Mesenchymal stem cell (in vitro differentiated cells and primary cell): ENCODE data around the gene ALPP.

ENCODE experiments used
- DNase-seq: peaks from one replicate; pipeline ENCODE4 v3.0.0-alpha.2; 2013
- H2AFZ ChIP-seq: one replicate; pipeline ENCODE4 v1.6.1; 2013; ENCODE audit warnings: low read depth, mild to moderate bottlenecking, control low read depth, inconsistent platforms, low read length, moderate library complexity
- H2AK5ac ChIP-seq: 2 replicates; pipeline ENCODE4 v1.6.1; 2013; ENCODE audit warnings: low read length, moderate library complexity, mild to moderate bottlenecking, inconsistent platforms; ENCODE audit not compliant: severe bottlenecking
- H2BK120ac ChIP-seq: one replicate; pipeline ENCODE4 v1.6.1; 2013; ENCODE audit warnings: low read depth, mild to moderate bottlenecking, inconsistent platforms, low read length, moderate library complexity
- H2BK12ac ChIP-seq, 2 experiments: one replicate each; pipeline ENCODE4 v1.6.1; 2013; ENCODE audit warnings: inconsistent platforms in 2 of 2, low read length in 2 of 2, mild to moderate bottlenecking in 2 of 2, moderate library complexity in 2 of 2, control low read depth in 1 of 2
- H2BK15ac ChIP-seq: one replicate; pipeline ENCODE4 v1.6.1; 2013; ENCODE audit warnings: mild to moderate bottlenecking, low read depth, inconsistent platforms; ENCODE audit not compliant: poor library complexity, severe bottlenecking
- H2BK5ac ChIP-seq: 2 replicates; pipeline ENCODE4 v1.6.1; 2013; ENCODE audit warnings: low read depth, mild to moderate bottlenecking, low read length, control low read depth, inconsistent platforms; ENCODE audit not compliant: poor library complexity, severe bottlenecking
- H3K14ac ChIP-seq, 2 experiments: one replicate each; pipeline ENCODE4 v1.6.1; 2013; ENCODE audit warnings: inconsistent platforms in 2 of 2, low read length in 2 of 2, control low read depth in 1 of 2, mild to moderate bottlenecking in 1 of 2, moderate library complexity in 1 of 2
- H3K18ac ChIP-seq, 2 experiments: one replicate each; pipeline ENCODE4 v1.6.1; 2013; ENCODE audit warnings: inconsistent platforms in 2 of 2, low read length in 2 of 2, control low read depth in 1 of 2, low read depth in 1 of 2, mild to moderate bottlenecking in 1 of 2
- H3K23ac ChIP-seq, 2 experiments: one replicate each; pipeline ENCODE4 v1.6.1; 2013; ENCODE audit warnings: inconsistent platforms in 2 of 2, low read length in 2 of 2, mild to moderate bottlenecking in 2 of 2, moderate library complexity in 2 of 2, control low read depth in 1 of 2
- H3K27ac ChIP-seq: 2 replicates; pipeline ENCODE4 v1.5.1; 2013; ENCODE audit warnings: mild to moderate bottlenecking, moderate library complexity, low read length, control low read depth, inconsistent platforms; ENCODE audit not compliant: poor library complexity, severe bottlenecking
- H3K27me3 ChIP-seq, 2 experiments: 2 replicates each; pipeline versions ENCODE4 v1.6.1 to v1.7.0; 2013; ENCODE audit warnings: low read length in 2 of 2, mild to moderate bottlenecking in 2 of 2, moderate library complexity in 2 of 2, control low read depth in 1 of 2, inconsistent platforms in 1 of 2; ENCODE audit not compliant: control insufficient read depth in 1 of 2, insufficient read depth in 1 of 2
- H3K36me3 ChIP-seq, 2 experiments: 2 replicates each; pipeline versions ENCODE4 v1.6.1 to v1.7.0; 2013; ENCODE audit warnings: low read length in 2 of 2, control low read depth in 1 of 2, inconsistent platforms in 1 of 2, low read depth in 1 of 2, mild to moderate bottlenecking in 1 of 2; ENCODE audit not compliant: insufficient read depth in 2 of 2, control insufficient read depth in 1 of 2
- H3K4ac ChIP-seq, 2 experiments: one replicate each; pipeline ENCODE4 v1.6.1; 2013; ENCODE audit warnings: inconsistent platforms in 2 of 2, low read length in 2 of 2, mild to moderate bottlenecking in 2 of 2, moderate library complexity in 2 of 2, control low read depth in 1 of 2, low read depth in 1 of 2
- H3K4me1 ChIP-seq: 2 replicates; pipeline ENCODE4 v1.6.1; 2013; ENCODE audit warnings: low read depth, low read length, control low read depth; ENCODE audit not compliant: control insufficient read depth, insufficient read depth
- H3K4me2 ChIP-seq: 2 replicates; pipeline ENCODE4 v1.6.1; 2013; ENCODE audit warnings: low read length, mild to moderate bottlenecking, inconsistent platforms; ENCODE audit not compliant: poor library complexity, severe bottlenecking
- H3K4me3 ChIP-seq, 2 experiments: 2 replicates each; pipeline versions ENCODE4 v1.5.1 to v1.7.0; 2013; ENCODE audit warnings: low read length in 2 of 2, mild to moderate bottlenecking in 2 of 2, control low read depth in 1 of 2, low read depth in 1 of 2; ENCODE audit not compliant: insufficient read depth in 1 of 2
- H3K79me1 ChIP-seq: replicated peaks from 2 replicates; pipeline ENCODE4 v1.6.1; 2013; ENCODE audit warnings: mild to moderate bottlenecking, control low read depth, low read length, inconsistent platforms; ENCODE audit not compliant: poor library complexity, severe bottlenecking
- H3K9ac ChIP-seq: 2 replicates; pipeline ENCODE4 v1.7.0; 2013; ENCODE audit warnings: mild to moderate bottlenecking, low read length, moderate library complexity
- H3K9me3 ChIP-seq: 2 replicates; pipeline ENCODE4 v1.7.0; 2013; ENCODE audit warnings: mild to moderate bottlenecking, low read length; ENCODE audit not compliant: control insufficient read depth
- H4K8ac ChIP-seq: one replicate; pipeline ENCODE4 v1.6.1; 2013; ENCODE audit warnings: inconsistent platforms, mild to moderate bottlenecking, low read length, moderate library complexity
- H4K91ac ChIP-seq: one replicate; pipeline ENCODE4 v1.6.1; 2013; ENCODE audit warnings: mild to moderate bottlenecking, low read length, inconsistent platforms
- WGBS: methylation state at CpG from one replicate; pipeline ENCODE4 v1.1.7; 2013; ENCODE audit warnings: mixed read lengths; 5-methylcytosine and 5-hydroxymethylcytosine counted together

The ALPP gene

DNA sequence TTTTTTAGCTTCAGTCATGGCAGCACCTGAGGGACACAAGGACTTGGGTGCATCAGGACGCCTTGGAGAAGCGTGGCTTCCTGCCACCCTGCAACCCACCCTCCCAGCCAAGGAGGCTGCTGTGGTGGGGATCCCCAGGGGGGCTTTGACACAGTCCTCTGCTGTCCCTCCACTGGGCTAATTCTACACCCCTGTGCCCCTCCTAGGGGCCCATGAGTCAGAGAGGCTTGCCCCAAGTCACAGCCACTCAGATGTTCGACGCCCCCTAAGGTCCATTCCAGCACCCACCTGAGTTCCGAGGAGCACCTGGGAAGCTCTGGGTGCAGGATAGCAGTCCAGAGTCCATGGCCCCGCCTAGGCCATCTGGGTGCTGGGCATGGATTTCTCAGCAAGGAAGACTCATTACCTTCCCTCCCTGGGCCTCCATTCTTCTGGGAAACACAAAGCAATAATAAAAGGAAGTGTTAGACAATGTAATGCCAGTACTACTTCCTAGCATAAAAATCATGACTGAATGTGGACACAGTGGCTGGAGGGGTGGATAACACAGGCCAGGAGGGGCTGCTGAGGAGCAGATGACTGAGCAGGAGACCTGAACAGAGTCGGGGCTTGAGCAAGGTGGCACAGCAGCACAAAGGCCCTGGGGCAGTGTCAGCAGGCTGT, 31.8 kb downstream of the ALPP start:
- Histone ChIP-seq H3K4me3 (no peak overlapping the region), H3K4ac (no peak overlapping the region), H3K27me3 (peaks cover 44 to 53% of the 10 kb centered on the region in 2 experiments), H3K9ac (no peak overlapping the region), H4K8ac (no peak overlapping the region), H2AFZ (no peak overlapping the region), H3K27ac (no peak overlapping the region), H3K14ac (no peak overlapping the region), H3K23ac (no peak overlapping the region), H3K79me1 (no peaks in the 10 kb centered on the region), H2BK15ac (no peak overlapping the region), H2BK120ac (no peak overlapping the region), H3K36me3 (no peaks in the 10 kb centered on the region), H2BK12ac (no peak overlapping the region), H2BK5ac (no peak overlapping the region), H3K18ac (no peak overlapping the region), H3K4me1 (no peaks in the 10 kb centered on the region), H2AK5ac (no peak overlapping the region), H3K4me2 (no peak overlapping the region), H3K9me3 (no peaks in the 10 kb centered on the region), H4K91ac (no peak overlapping the region)
- 91% methylated on average over 7 of the region's 7 CpGs for WGBS
- no peak for DNase-seq

DNA sequence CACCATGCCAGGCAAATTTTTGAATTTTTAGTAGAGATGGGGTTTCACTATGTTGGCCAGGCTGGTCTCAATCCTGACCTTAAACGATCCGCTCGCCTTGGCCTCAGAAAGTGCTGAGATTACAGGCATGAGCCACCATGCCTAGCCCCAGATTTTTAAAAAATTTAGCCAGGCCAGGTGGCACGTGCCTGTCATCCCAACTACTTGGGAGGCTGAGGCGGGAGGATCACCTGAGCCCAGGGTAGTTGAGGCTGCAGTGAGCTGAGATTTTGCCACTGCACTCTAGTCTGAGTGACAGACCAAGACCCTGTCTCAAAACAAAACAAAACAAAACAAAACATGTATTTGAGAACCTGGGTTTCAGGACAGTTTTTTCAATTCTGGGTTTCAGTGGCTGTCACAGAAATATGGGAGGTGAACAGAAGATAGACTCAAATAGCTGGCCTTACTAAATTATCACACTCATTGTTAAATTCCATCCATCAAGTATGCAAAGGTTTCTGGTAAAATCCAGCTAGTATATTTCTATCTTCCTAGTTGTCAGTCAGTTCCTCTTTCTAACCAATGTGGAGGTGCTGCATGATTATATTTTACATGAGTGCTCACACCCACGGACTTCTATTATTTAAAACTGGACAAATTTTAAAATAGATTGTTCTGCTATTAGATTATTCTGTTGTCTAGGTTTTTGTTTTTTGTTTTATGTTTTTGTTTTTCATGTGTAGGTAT, 33.5 kb downstream of the ALPP start:
- Histone ChIP-seq H3K14ac (no peak overlapping the region), H3K4me1 (no peaks in the 10 kb centered on the region), H3K4ac (no peak overlapping the region), H3K9ac (no peak overlapping the region), H3K18ac (no peak overlapping the region), H4K8ac (no peak overlapping the region), H2BK12ac (no peak overlapping the region), H4K91ac (no peak overlapping the region), H3K27me3 (peaks cover 50 to 67% of the 10 kb centered on the region in 2 experiments), H3K4me2 (no peak overlapping the region), H2BK15ac (no peak overlapping the region), H2AK5ac (no peak overlapping the region), H3K36me3 (no peaks in the 10 kb centered on the region), H3K4me3 (no peak overlapping the region), H3K79me1 (no peaks in the 10 kb centered on the region), H3K23ac (no peak overlapping the region), H2AFZ (no peak overlapping the region), H3K9me3 (no peaks in the 10 kb centered on the region), H3K27ac (no peak overlapping the region), H2BK5ac (no peak overlapping the region), H2BK120ac (no peak overlapping the region)
- no peak for DNase-seq
- 83% methylated on average over 5 of the region's 6 CpGs for WGBS

DNA sequence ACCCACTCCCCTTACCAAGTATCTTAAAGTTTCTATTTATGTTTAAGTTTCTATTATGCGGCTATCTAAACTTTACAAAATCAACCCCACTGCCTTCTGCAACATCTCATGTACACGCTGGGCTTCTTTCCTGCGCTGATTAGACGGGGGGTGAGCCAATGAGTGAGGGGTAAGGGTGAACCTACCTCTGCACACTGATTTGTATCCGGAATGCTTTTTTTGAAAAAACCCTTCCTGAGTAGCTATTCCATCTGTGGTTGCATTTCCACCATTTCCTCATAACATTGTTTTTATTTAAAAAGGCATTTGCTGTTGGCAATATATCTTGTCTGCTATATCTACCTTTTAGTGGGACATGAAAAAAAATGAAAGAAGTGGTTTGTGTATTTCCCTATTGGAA, 34.4 kb downstream of the ALPP start:
- no peak overlapping the region for H3K14ac ChIP-seq
- H3K27me3 ChIP-seq = peaks cover 58 to 75% of the 10 kb centered on the region in 2 experiments
- H2AFZ ChIP-seq = no peak overlapping the region
- H3K9me3 ChIP-seq = no peaks in the 10 kb centered on the region
- H2AK5ac ChIP-seq = no peak overlapping the region
- H3K36me3 ChIP-seq = no peaks in the 10 kb centered on the region
- H3K18ac ChIP-seq = no peak overlapping the region
- no peak overlapping the region for H3K27ac ChIP-seq
- DNase-seq = no peak
- no peak overlapping the region for H3K4me3 ChIP-seq
- no peaks in the 10 kb centered on the region for H3K4me1 ChIP-seq
- H3K9ac ChIP-seq = no peak overlapping the region
- no peak overlapping the region for H4K8ac ChIP-seq
- H3K4ac ChIP-seq = no peak overlapping the region
- H3K79me1 ChIP-seq = no peaks in the 10 kb centered on the region
- no peak overlapping the region for H3K23ac ChIP-seq
- WGBS = 94% methylated on average over 4 of the region's 5 CpGs
- no peak overlapping the region for H2BK5ac ChIP-seq
- no peak overlapping the region for H4K91ac ChIP-seq
- H2BK120ac ChIP-seq = no peak overlapping the region
- H2BK12ac ChIP-seq = no peak overlapping the region
- no peak overlapping the region for H2BK15ac ChIP-seq
- no peak overlapping the region for H3K4me2 ChIP-seq

DNA sequence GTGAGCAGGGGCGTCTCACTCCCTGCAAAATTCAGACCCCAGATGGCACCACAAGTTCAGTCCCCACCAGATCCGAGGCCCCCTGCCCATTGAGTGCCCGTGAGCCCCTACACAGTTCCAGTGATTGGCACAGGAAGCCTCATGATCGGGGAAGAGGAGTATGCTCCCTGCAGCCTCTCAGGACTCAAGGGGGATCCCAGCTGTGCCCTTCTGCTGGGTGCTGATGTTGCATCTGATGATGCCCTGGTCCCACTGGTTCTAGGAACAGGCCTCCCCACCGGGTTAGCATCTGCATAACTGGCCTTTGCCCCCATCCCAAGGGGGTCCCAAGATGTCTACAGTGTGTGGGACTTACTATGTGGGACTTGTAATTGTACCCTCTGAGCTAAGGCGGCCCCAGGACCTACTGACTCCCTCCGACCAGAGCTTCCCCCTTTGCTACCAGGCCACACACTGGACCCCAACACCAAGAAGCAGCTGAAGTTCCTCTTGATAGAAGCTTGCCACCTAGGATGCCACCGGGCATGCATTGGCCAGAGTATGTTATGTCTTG, 36.7 kb downstream of the ALPP start:
- no peak overlapping the region for H3K4me3 ChIP-seq
- H3K27ac ChIP-seq = no peak overlapping the region
- no peak overlapping the region for H2BK120ac ChIP-seq
- 74% methylated on average over 8 of the region's 8 CpGs for WGBS
- H2BK5ac ChIP-seq = no peak overlapping the region
- no peak overlapping the region for H3K4ac ChIP-seq
- no peaks in the 10 kb centered on the region for H3K36me3 ChIP-seq
- H3K79me1 ChIP-seq = no peaks in the 10 kb centered on the region
- no peak overlapping the region for H2BK15ac ChIP-seq
- no peak overlapping the region for H3K9ac ChIP-seq
- no peak overlapping the region for H3K14ac ChIP-seq
- H2AFZ ChIP-seq = no peak overlapping the region
- H3K23ac ChIP-seq = no peak overlapping the region
- no peak overlapping the region for H4K8ac ChIP-seq
- no peak for DNase-seq
- H3K27me3 ChIP-seq = peaks cover 75 to 92% of the 10 kb centered on the region in 2 experiments
- H3K4me1 ChIP-seq = peaks cover 13% of the 10 kb centered on the region
- H4K91ac ChIP-seq = no peak overlapping the region
- no peak overlapping the region for H3K18ac ChIP-seq
- no peaks in the 10 kb centered on the region for H3K9me3 ChIP-seq
- H2AK5ac ChIP-seq = no peak overlapping the region
- no peak overlapping the region for H3K4me2 ChIP-seq
- H2BK12ac ChIP-seq = no peak overlapping the region
